Thymus (tissue), 11 donors: ENCODE data around the gene DYNLL1. TPM values are rescaled to one million over a fixed set of nuclear protein-coding genes. Genes with fewer than 3 reads are reported as not detected.
"Not testable (repeated sequence)": the region's sequence is repeated elsewhere in the genome, so short reads cannot be mapped to it uniquely, and the experiment has no call there.

Source experiments
- DNase-seq, 9 donors: peaks; one replicate each; pipeline ENCODE4 v3.0.0-alpha.2; 2013; ENCODE audit warnings: low spot score in 9 of 9, low read depth in 6 of 9, missing footprints in 1 of 9
- H3K27ac ChIP-seq, 2 donors: one replicate each; pipeline ENCODE4 v1.5.1; 2013; ENCODE audit warnings: control low read depth in 1 of 2, low read depth in 1 of 2, low read length in 1 of 2, mild to moderate bottlenecking in 1 of 2, moderate library complexity in 1 of 2
- H3K27me3 ChIP-seq, 2 donors: one replicate each; pipeline ENCODE4 v1.5.1; 2013; ENCODE audit warnings: low read length in 1 of 2; ENCODE audit not compliant: control insufficient read depth in 2 of 2, insufficient read depth in 1 of 2
- H3K36me3 ChIP-seq, 2 donors: one replicate each; pipeline ENCODE4 v1.5.1; 2013; ENCODE audit warnings: low read length in 1 of 2, mild to moderate bottlenecking in 1 of 2, moderate library complexity in 1 of 2; ENCODE audit not compliant: control insufficient read depth in 2 of 2, insufficient read depth in 2 of 2
- H3K4me1 ChIP-seq, 2 donors: one replicate each; pipeline ENCODE4 v1.5.1; 2013; ENCODE audit warnings: low read length in 2 of 2; ENCODE audit not compliant: control insufficient read depth in 2 of 2, insufficient read depth in 2 of 2
- H3K4me3 ChIP-seq, 2 donors: one replicate each; pipeline ENCODE4 v1.5.1; 2013; ENCODE audit warnings: low read length in 2 of 2, control low read depth in 1 of 2, mild to moderate bottlenecking in 1 of 2
- H3K9me3 ChIP-seq, 2 donors: one replicate each; pipeline ENCODE4 v1.5.1; 2013; ENCODE audit warnings: low read length in 1 of 2, mild to moderate bottlenecking in 1 of 2; ENCODE audit not compliant: control insufficient read depth in 2 of 2, insufficient read depth in 1 of 2
- WGBS: extraction: QIAGEN DNeasy Blood & Tissue Kit; methylation state at CpG from one replicate; pipeline ENCODE4 v1.1.7; 2013; 5-methylcytosine and 5-hydroxymethylcytosine counted together
- polyA plus RNA-seq: library from polyadenylated mRNA; stranded (reverse); fragments of 200-250 nt; gene quantifications from one replicate; pipeline ENCODE4 v1.2.3, GENCODE V29; 2013
- total RNA-seq: library from RNA; stranded (reverse); fragments of 120-200 nt; gene quantifications from one replicate; pipeline ENCODE4 v1.2.4, GENCODE V29; 2013
- donor health status: healthy.

The DYNLL1 gene
- total and polyA plus RNA-seq, 2 donors = 248 to 410 TPM

GRCh38 chr12:120515496-120515895 is 19.6 kb downstream of the DYNLL1 start:
- no peaks in the 10 kb centered on the region for H3K9me3 ChIP-seq
- H3K4me1 ChIP-seq = no peaks in the 10 kb centered on the region
- WGBS = 98% methylated on average over 2 of the region's 2 CpGs
- H3K27ac ChIP-seq = no peak overlapping the region
- peaks cover 25 to 35% of the 10 kb centered on the region in 2 donors for H3K36me3 ChIP-seq
- DNase-seq = no peak
- no peak overlapping the region for H3K4me3 ChIP-seq
- no peaks in the 10 kb centered on the region for H3K27me3 ChIP-seq

GRCh38 chr12:120519324-120519723 is 23.4 kb downstream of the DYNLL1 start:
- H3K27me3 ChIP-seq, DNase-seq, H3K4me3 ChIP-seq, H3K4me1 ChIP-seq, H3K9me3 ChIP-seq, H3K27ac ChIP-seq: not testable (repeated sequence)
- H3K36me3 ChIP-seq = peaks cover 18 to 28% of the 10 kb centered on the region in 2 donors
- WGBS = 98% methylated on average over 8 of the region's 8 CpGs

- no peak for DNase-seq
- Histone ChIP-seq H3K4me3 (no peak overlapping the region), H3K4me1 (no peaks in the 10 kb centered on the region), H3K36me3 (peaks cover 2 to 9% of the 10 kb centered on the region in 2 donors), H3K27ac (peak overlapping the region in 1 of 2 donors; percentile 5), H3K9me3 (no peaks in the 10 kb centered on the region), H3K27me3 (no peaks in the 10 kb centered on the region)
- WGBS = 98% methylated on average over 9 of the region's 9 CpGs
Measured at GRCh38 chr12:120522568-120522967, 26.7 kb downstream of the DYNLL1 start.

GRCh38 chr12:120528861-120529525 is 33.1 kb downstream of the DYNLL1 start, which contains the start of gene COQ5:
COQ5 (minus strand) TSS chr12:120529158; CDS start chr12:120529141, 17 bp downstream.
- Histone ChIP-seq H3K4me3 (peak within 1 kb of the TSS; percentile 73 to 79), H3K27ac (peak within 1 kb of the TSS; percentile 85 to 91), H3K4me1 (peaks cover 5 to 26% of the 10 kb centered on the region in 2 donors), H3K9me3 (no peaks in the 10 kb centered on the region), H3K36me3 (no peaks in the 10 kb centered on the region), H3K27me3 (no peaks in the 10 kb centered on the region)
- under 1% methylated on average over 38 of the region's 38 CpGs for WGBS
- DNase-seq = peak; percentile 57 to 92 (median 77)

- Histone ChIP-seq H3K27me3 (no peaks in the 10 kb centered on the region), H3K4me1 (peaks cover 5 to 27% of the 10 kb centered on the region in 2 donors), H3K9me3 (no peaks in the 10 kb centered on the region), H3K27ac (peak overlapping the region; percentile 47 to 85), H3K36me3 (no peaks in the 10 kb centered on the region), H3K4me3 (peak overlapping the region; percentile 73 to 79)
- WGBS = 50% methylated on average over 19 of the region's 19 CpGs
- DNase-seq = peak in 2 of 9 donors; percentile 17 to 55
Measured at GRCh38 chr12:120529641-120530417, 33.9 kb downstream of the DYNLL1 start.

- not testable (repeated sequence) for H3K27me3 ChIP-seq, H3K9me3 ChIP-seq, DNase-seq, H3K36me3 ChIP-seq, H3K4me3 ChIP-seq, H3K27ac ChIP-seq
- peaks cover 5 to 31% of the 10 kb centered on the region in 2 donors for H3K4me1 ChIP-seq
Measured at GRCh38 chr12:120530418-120530761, 34.5 kb downstream of the DYNLL1 start.

- peaks cover 0 to 11% of the 10 kb centered on the region in 2 donors for H3K36me3 ChIP-seq
- 52% methylated on average over 4 of the region's 4 CpGs for WGBS
- DNase-seq = peak in 2 of 9 donors; percentile 18 to 37
- H3K4me3 ChIP-seq = no peak overlapping the region
- peaks cover 22 to 51% of the 10 kb centered on the region in 2 donors for H3K4me1 ChIP-seq
- H3K27ac ChIP-seq = no peak overlapping the region
- H3K27me3 ChIP-seq = no peaks in the 10 kb centered on the region
- H3K9me3 ChIP-seq = no peaks in the 10 kb centered on the region
Measured at GRCh38 chr12:120532701-120533238, 36.9 kb downstream of the DYNLL1 start.

- H3K4me1 ChIP-seq = peaks cover 31 to 56% of the 10 kb centered on the region in 2 donors
Measured at GRCh38 chr12:120534203-120534702, 38.3 kb downstream of the DYNLL1 start, which contains the start of gene RNF10. RNF10 (plus strand) TSS chr12:120534356; CDS start chr12:120534812, 456 bp downstream.

More at GRCh38 chr12:120534203-120534702, 38.3 kb downstream of the DYNLL1 start, which contains the start of gene RNF10:
- peak; percentile 77 to 96 (median 90) for DNase-seq
- Histone ChIP-seq H3K36me3 (peaks cover 7 to 25% of the 10 kb centered on the region in 2 donors), H3K27me3 (no peaks in the 10 kb centered on the region), H3K4me3 (peak within 1 kb of the TSS; percentile 91 to 96), H3K27ac (peak within 1 kb of the TSS; percentile 68 to 86), H3K9me3 (no peaks in the 10 kb centered on the region)
- under 1% methylated on average over 43 of the region's 43 CpGs for WGBS
